ENCODE results near the gene USPL1.

The USPL1 gene

DNA sequence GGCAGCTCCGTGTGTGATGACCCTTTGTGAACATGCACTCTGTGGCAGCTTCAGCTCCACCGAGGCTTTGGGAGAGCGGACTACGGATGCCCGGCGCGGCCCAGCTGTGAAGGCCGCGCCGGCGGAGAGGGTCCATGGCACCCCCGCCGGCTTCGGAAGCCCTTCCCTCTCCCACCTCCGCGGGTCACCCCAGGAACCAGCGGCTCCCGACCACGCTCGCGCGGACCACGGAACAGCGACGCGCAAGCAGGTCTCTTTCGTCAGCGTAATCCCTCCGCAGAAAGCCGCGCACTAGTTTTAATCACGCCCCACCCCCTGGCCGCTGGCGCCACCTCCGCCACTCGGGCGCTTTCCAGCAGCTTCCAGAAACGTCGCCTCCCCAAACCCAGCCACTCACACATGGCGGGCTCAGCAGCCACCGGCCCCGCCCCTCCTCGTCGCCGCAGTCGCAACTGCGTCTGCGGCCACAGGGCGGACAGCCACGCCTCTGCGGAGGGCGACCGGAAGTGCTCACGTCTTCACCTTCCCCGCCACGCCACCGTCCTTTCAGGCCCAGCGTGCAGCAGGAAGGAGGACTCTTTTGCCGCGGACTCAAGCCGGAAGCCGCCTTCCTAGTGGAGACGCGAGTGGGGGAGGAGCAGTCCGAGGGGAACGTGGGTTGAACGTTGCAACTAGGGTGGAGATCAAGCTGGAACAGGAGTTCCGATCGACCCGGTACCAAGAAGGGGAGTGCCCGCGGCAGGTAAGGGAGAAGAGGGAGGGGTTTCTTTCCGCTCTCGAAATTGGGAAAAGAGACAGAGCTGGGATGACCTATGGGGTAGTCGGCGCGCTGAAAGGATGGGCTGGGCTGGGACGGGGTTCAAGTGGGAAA, at the start of gene USPL1:
Gene USPL1 (plus strand): TSS at position 606 of the 871 bp plus-strand sequence. CDS start 3,221 bp downstream, outside the sequence.
- TF ChIP-seq CTCF (IDR thresholded peaks at IDR 0.05) = no peak

- no peak for TF ChIP-seq CTCF (IDR thresholded peaks at IDR 0.05)
Measured at GRCh38 chr13:30569901-30570576, 47.7 kb upstream of the USPL1 start.

DNA sequence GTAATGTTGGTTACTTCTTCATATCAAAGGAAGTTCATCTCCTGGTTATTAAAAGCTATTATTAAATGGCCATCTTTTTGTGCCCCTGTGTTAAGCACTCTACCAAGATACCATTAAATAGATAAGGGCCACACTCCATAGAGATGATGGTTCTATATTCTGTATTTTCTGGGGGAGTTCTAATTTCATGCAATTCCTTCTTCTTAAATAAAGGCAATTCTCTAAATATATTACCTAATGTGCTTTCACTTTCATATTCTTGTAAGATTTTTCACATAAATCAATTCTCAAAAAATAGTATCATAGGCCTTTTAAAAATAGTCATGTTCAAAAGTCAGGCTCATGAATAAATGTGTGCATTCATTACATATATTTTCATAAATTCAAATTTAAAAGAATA, 47.0 kb upstream of the USPL1 start:
- no peak for TF ChIP-seq CTCF (IDR thresholded peaks at IDR 0.05)

GRCh38 chr13:30572859-30573275, 44.9 kb upstream of the USPL1 start:
- no peak for TF ChIP-seq CTCF (IDR thresholded peaks at IDR 0.05)

GRCh38 chr13:30576528-30576927, 41.2 kb upstream of the USPL1 start:
- no peak for TF ChIP-seq CTCF (IDR thresholded peaks at IDR 0.05)

DNA sequence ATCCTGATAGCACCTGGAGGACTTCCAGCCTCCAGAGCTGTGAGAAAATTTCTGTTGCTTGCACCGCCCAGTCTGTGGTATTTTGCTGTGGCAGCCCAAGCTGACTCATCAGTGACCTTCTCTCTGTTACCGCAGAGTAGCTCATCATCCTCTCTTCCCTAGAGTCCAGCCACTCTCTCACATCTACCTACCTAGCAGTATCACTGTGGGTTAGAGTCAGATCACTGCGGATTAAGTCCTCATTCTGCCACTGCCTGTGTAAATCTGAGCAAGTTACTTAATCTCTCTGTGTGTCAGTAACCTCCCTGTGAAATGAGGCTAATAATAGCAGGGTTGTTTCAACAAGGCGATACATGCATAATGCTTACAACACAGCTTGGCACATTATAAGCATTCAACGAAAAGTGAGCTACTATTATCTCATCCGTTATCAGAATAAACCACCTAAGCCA, 40.3 kb upstream of the USPL1 start:
- no peak for TF ChIP-seq CTCF (IDR thresholded peaks at IDR 0.05)

DNA sequence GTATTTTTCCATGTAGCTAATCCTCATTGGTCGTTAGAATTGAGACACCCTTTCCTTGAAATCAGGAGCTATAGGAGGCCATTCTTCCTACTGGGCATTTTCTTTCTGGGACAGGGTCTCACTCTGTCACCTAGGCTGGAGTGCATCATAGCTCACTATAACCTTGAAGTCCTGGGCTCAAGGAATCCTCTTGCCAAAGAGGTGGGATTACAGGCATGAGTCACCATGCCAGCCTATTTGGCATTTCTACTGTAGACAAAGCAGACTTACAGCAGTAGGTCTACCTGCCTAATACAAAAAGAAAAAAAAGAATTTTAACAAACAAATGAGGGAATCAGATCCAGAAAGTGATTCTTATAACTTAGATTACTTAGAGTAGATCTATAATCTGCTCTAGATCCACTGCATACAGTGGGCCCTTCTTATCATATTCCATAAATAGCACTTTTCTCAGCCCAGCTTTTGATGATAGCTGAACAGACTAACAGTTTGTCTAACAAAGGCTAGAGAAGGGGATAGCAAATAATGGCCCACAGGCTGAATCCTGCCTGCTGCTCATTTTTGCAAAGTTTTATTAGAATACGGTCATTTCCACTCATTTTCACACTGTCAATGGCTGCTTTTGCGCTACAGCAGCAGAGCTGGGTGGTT, 36.7 kb upstream of the USPL1 start:
- TF ChIP-seq CTCF (IDR thresholded peaks at IDR 0.05) = no peak
